K562 (cell line): Measurements from ENCODE around the gene TRIP11. TPM values are rescaled to one million over a fixed set of nuclear protein-coding genes. Genes with fewer than 3 reads are reported as not detected.

Experiments used
- FOXA1 ChIP-seq: fragments of 450-650 bp; IDR thresholded peaks from 2 replicates; pipeline ENCODE4 v1.6.1; 2016; ENCODE audit warnings: mild to moderate bottlenecking, borderline replicate concordance
- FOXP1 ChIP-seq: sonication (generic); formaldehyde crosslinking; IDR thresholded peaks from 2 replicates; pipeline ENCODE4 v1.8.0; 2022; ENCODE audit warnings: mild to moderate bottlenecking, missing genetic modification reagents
- HDAC6 ChIP-seq: IDR thresholded peaks from 2 replicates; pipeline ENCODE4 v1.6.1; 2012; ENCODE audit warnings: low read depth, mild to moderate bottlenecking, control low read depth, inconsistent platforms, low read length, moderate library complexity
- ZNF592 ChIP-seq: fragments of 450-650 bp; IDR thresholded peaks from 2 replicates; pipeline ENCODE4 v1.6.1; 2017; ENCODE audit warnings: antibody characterized with exemption, mild to moderate bottlenecking
- ZNF79 ChIP-seq: fragments of 250-450 bp; sonication (Bioruptor Pico); IDR thresholded peaks from 2 replicates; pipeline ENCODE4 v1.4.0; 2020; ENCODE audit warnings: low read depth, mild to moderate bottlenecking, moderate library complexity
- polyA plus RNA-seq, 8 experiments: library from polyadenylated mRNA; depleted of rRNA in 4 of 8; stranded (reverse) in 5 of 8; unstranded in 3 of 8; fragments of >200 nt; fragmentation: Nextera tagmentation in 2 of 8; fragmentation: Illumina TruSeq in 1 of 8; extraction: Ambion mirVana in 2 of 8; extraction: Trizol in 1 of 8; gene quantifications; 2 replicates each; pipeline versions ENCODE4 v1.2.1 to v1.2.3, GENCODE V29; 2011 to 2014; ENCODE audit warnings: inconsistent platforms in 1 of 8, missing spikeins in 1 of 8
- total RNA-seq, 7 experiments: library from RNA; depleted of rRNA in 6 of 7; stranded (reverse); fragments of >200 nt in 6 of 7; fragmentation: Illumina TruSeq in 2 of 7; extraction: Trizol in 2 of 7; gene quantifications; 2 replicates each; pipeline versions ENCODE4 v1.2.1 to v1.2.3, GENCODE V29; 2011 to 2021; ENCODE audit warnings: low replicate concordance in 1 of 7
- TF ChIP-seq, protein P1 (sequence below): fragments of 450-650 bp; formaldehyde crosslinking; IDR thresholded peaks from 2 replicates; pipeline ENCODE4 v1.4.0; 2020; ENCODE audit warnings: mild to moderate bottlenecking

Gene TRIP11
- total and polyA plus RNA-seq, 9 of the 15 experiments (the other 6 are each of a cell fraction or from before 2014, with no cell fraction given) = 4.0 to 20.0 (median 10.9) TPM

DNA sequence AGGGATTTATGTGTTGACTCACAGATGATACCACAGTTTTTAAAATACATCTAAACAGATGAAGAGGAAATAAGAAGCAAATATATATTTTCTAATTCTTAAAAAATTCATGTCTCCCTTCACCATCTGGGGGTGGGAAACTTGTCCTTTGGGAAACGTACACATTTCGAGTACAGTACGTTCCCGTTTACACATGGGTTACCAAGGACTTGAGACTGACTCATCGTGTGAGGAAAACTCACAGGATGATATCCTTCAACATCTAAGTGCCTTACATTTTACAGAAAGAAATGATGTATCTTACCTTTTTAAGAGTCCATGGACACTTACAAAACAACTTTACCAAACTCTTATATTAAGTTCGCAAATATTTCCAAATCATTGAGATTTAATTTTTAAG, 76.4 kb downstream of the TRIP11 start (continued):
- no peak for TF ChIP-seq FOXP1 (CRISPR knock-in tag)
- TF ChIP-seq, protein P1, sequence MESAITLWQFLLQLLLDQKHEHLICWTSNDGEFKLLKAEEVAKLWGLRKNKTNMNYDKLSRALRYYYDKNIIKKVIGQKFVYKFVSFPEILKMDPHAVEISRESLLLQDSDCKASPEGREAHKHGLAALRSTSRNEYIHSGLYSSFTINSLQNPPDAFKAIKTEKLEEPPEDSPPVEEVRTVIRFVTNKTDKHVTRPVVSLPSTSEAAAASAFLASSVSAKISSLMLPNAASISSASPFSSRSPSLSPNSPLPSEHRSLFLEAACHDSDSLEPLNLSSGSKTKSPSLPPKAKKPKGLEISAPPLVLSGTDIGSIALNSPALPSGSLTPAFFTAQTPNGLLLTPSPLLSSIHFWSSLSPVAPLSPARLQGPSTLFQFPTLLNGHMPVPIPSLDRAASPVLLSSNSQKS (CRISPR knock-in tag) = no peak
- no peak for TF ChIP-seq ZNF592
- no peak for TF ChIP-seq FOXA1
- no peak for TF ChIP-seq HDAC6
- no peak for TF ChIP-seq ZNF79 (CRISPR knock-in tag)
